ENCODE measurements around the gene PDE4A. TPM values are rescaled to one million over a fixed set of nuclear protein-coding genes. Genes with fewer than 3 reads are reported as not detected.
A peak's percentile ranks its signal among the peaks of the same experiment; 100 is the strongest.

Gene PDE4A
- total RNA-seq, 2 donors from 2014 or later, result 24.9 to 25.5 TPM

- TF ChIP-seq, protein P1, sequence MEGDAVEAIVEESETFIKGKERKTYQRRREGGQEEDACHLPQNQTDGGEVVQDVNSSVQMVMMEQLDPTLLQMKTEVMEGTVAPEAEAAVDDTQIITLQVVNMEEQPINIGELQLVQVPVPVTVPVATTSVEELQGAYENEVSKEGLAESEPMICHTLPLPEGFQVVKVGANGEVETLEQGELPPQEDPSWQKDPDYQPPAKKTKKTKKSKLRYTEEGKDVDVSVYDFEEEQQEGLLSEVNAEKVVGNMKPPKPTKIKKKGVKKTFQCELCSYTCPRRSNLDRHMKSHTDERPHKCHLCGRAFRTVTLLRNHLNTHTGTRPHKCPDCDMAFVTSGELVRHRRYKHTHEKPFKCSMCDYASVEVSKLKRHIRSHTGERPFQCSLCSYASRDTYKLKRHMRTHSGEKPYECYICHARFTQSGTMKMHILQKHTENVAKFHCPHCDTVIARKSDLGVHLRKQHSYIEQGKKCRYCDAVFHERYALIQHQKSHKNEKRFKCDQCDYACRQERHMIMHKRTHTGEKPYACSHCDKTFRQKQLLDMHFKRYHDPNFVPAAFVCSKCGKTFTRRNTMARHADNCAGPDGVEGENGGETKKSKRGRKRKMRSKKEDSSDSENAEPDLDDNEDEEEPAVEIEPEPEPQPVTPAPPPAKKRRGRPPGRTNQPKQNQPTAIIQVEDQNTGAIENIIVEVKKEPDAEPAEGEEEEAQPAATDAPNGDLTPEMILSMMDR (IDR thresholded peaks at IDR 0.05), result no peak
- Histone ChIP-seq H3K27ac (no peak overlapping the region), H3K4me1 (ENCODE audit: control insufficient read depth in 1 of 2, low read depth in 2 of 2) (peaks cover 10 to 19% of the 10 kb centered on the region in 2 donors), H3K9me3 (no peaks in the 10 kb centered on the region), H3K36me3 (no peaks in the 10 kb centered on the region), H3K4me3 (peak overlapping the region; percentile 84), H3K27me3 (replicated peaks; ENCODE audit: insufficient read depth) (no peaks in the 10 kb centered on the region)
- DNase-seq (ENCODE audit: low spot score) (no peak), ATAC-seq (ENCODE audit: insufficient number of reproducible peaks, low FRiP score, low read depth) (no peak)
Measured at GRCh38 chr19:10432736-10433130, 12.4 kb downstream of the PDE4A start.

DNA sequence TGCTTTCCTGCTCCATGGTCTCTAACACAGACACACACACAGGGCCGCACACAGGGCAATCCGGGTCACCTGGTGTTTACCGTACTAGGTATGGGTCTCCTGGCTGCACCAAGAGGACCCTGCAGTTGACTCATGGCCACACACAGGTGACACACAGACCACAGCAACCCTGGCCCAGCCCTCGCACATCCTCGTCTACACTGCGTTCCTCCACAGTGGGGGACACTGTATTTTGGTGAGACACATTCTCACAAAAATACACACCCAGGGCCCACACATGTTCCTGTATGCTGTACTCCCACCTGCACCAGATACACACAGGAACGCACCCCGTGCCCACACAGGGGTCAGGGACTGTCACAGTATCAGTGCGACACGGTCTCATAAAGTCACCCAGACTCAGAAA lies 12.8 kb downstream of the PDE4A start:
- H3K4me1 ChIP-seq (ENCODE audit: control insufficient read depth in 1 of 2, low read depth in 2 of 2), result peaks cover 10 to 19% of the 10 kb centered on the region in 2 donors
- TF ChIP-seq, protein P1 (IDR thresholded peaks at IDR 0.05), result no peak
- no peaks in the 10 kb centered on the region for H3K36me3 ChIP-seq
- H3K27me3 ChIP-seq (replicated peaks; ENCODE audit: insufficient read depth), result no peaks in the 10 kb centered on the region
- H3K27ac ChIP-seq, result no peak overlapping the region
- no peak for DNase-seq (ENCODE audit: low spot score)
- H3K9me3 ChIP-seq, result no peaks in the 10 kb centered on the region
- ATAC-seq (ENCODE audit: insufficient number of reproducible peaks, low FRiP score, low read depth), result no peak
- peak overlapping the region; percentile 84 for H3K4me3 ChIP-seq

- TF ChIP-seq, protein P1 (IDR thresholded peaks at IDR 0.05), result no peak
- ATAC-seq (ENCODE audit: insufficient number of reproducible peaks, low FRiP score, low read depth) (no peak), DNase-seq (ENCODE audit: low spot score) (no peak)
- Histone ChIP-seq H3K4me3 (no peak overlapping the region), H3K36me3 (no peaks in the 10 kb centered on the region), H3K27ac (no peak overlapping the region), H3K27me3 (replicated peaks; ENCODE audit: insufficient read depth) (no peaks in the 10 kb centered on the region), H3K4me1 (ENCODE audit: control insufficient read depth in 1 of 2, low read depth in 2 of 2) (no peaks in the 10 kb centered on the region), H3K9me3 (no peaks in the 10 kb centered on the region)
Measured at GRCh38 chr19:10439588-10439987, 19.2 kb downstream of the PDE4A start.

GRCh38 chr19:10442698-10443097 lies 22.4 kb downstream of the PDE4A start:
- TF ChIP-seq, protein P1 (IDR thresholded peaks at IDR 0.05), result no peak
- peaks cover 3% of the 10 kb centered on the region for H3K36me3 ChIP-seq
- no peak overlapping the region for H3K27ac ChIP-seq
- no peak for ATAC-seq (ENCODE audit: insufficient number of reproducible peaks, low FRiP score, low read depth)
- no peaks in the 10 kb centered on the region for H3K27me3 ChIP-seq (replicated peaks; ENCODE audit: insufficient read depth)
- H3K4me1 ChIP-seq (ENCODE audit: control insufficient read depth in 1 of 2, low read depth in 2 of 2), result no peaks in the 10 kb centered on the region
- H3K9me3 ChIP-seq, result no peaks in the 10 kb centered on the region
- no peak overlapping the region for H3K4me3 ChIP-seq
- no peak for DNase-seq (ENCODE audit: low spot score)

- no peak for DNase-seq (ENCODE audit: low spot score)
- ATAC-seq (ENCODE audit: insufficient number of reproducible peaks, low FRiP score, low read depth), result no peak
- H3K27me3 ChIP-seq (replicated peaks; ENCODE audit: insufficient read depth), result no peaks in the 10 kb centered on the region
- no peak overlapping the region for H3K27ac ChIP-seq
- TF ChIP-seq, protein P1 (IDR thresholded peaks at IDR 0.05), result no peak
- H3K4me1 ChIP-seq (ENCODE audit: control insufficient read depth in 1 of 2, low read depth in 2 of 2), result no peaks in the 10 kb centered on the region
- H3K9me3 ChIP-seq, result no peaks in the 10 kb centered on the region
- H3K36me3 ChIP-seq, result peaks cover 5% of the 10 kb centered on the region
- H3K4me3 ChIP-seq, result no peak overlapping the region
Measured at GRCh38 chr19:10449037-10449436, 28.7 kb downstream of the PDE4A start.

Measured in thoracic aorta (tissue), 2 donors.